Activated CD4-positive, alpha-beta T cell treated with anti-CD3 and anti-CD28 coated beads for 4 hours (primary cell): ENCODE data around the gene C16orf87.
"Not testable (repeated sequence)": the region's sequence is repeated elsewhere in the genome, so short reads cannot be mapped to it uniquely, and the experiment has no call there.

Experiments used
- DNase-seq, 2 donors: peaks; one replicate each; pipeline ENCODE4 v3.0.0-alpha.2; 2020

C16orf87 gene, protein sequence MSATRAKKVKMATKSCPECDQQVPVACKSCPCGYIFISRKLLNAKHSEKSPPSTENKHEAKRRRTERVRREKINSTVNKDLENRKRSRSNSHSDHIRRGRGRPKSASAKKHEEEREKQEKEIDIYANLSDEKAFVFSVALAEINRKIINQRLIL

DNA sequence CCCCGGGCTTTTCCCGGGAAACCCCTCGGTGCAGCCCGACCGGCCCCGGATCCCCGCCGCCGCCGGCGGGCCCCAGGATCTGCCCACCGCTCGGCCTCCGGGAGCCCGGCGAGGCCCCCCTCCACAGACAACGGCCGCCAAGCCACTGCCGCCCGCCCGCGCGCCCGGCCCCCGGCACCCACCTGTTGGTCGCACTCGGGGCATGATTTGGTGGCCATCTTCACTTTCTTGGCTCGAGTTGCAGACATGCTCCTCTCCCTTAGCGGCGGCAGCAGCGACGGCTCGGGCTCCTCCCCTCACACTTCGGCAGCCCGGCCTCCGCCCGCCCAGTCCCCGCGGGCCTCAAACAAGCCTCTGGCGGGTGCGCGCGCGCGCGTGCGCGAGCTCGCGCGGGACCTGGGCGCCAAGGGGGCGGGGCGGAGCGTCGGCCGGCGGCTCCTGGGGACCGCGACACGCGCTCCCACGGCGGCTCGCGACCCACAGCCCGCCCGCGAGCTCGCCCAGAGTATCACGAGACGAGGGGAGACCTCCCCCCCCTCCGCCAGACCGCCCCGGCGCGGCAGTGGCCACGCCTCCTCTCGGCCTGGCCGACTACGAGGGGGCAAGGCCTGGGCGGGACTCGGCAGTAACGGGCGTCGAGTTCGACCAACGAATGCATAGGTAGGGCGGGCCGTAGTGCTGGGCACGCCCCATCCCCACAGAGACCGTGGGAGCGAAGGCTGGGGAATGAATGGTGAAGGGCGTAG is at the start of gene C16orf87:
TSS of gene C16orf87 (minus strand) at position 279 of the 746 bp plus-strand sequence. CDS start at position 248, 31 bp downstream.
- peak; percentile 90 to 92 for DNase-seq

DNA sequence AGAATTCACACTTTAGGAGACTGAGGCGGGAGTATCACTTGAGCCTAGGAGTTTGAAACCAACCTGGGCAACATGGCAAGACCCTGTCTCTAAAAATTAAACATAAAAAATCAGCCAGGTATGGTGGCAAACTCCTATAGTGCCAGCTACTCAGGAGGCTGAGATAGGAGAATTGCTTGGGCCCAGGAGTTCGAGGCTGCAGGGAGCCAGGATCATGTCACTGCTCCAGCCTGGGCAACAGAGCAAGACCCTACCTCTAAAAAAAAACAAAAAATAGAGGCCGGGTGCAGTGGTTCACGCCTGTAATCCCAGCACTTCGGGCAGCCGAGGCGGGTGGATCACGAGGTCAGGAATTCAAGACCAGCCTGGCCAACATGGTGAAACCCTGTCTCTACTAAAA is 44.3 kb upstream of the C16orf87 start:
- DNase-seq: no peak

DNA sequence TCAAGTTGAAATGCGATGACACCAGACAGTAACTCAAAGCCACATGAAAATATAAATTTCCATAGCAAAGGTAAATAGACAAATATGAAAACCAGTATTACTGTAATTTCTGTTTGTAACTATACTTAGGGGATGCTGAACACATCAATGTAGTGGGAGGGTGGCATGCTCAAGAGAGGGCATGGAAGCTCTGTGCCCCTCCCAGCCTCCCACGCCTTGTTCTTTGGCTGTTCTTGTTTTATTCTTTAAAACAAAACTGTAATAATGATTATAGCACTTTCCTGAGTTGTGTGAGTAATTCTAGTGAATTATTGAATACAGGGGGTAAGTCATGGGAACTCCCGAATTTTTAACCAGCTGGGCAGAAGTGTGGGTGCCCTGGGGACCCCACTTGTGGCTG is 42.2 kb upstream of the C16orf87 start:
- DNase-seq: no peak

DNA sequence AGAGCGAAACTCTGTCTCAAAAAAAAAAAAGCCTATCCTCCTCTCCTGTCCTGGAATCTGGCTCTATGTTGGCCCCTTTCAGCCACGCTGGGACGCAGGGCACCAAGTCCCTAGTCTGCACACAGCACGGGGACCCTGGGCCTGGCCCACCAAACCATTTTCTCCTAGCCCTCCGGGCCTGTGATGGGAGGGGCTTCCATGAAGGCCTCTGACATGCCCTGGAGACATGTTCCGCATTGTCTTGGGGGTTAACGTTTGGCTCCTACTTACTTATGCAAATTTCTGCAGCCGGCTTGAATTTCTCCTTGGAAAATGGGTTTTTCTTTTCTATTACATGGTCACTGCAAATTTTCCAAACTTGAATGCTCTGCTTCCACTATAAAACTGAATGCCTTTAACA is 40.6 kb upstream of the C16orf87 start:
- DNase-seq: no peak

DNA sequence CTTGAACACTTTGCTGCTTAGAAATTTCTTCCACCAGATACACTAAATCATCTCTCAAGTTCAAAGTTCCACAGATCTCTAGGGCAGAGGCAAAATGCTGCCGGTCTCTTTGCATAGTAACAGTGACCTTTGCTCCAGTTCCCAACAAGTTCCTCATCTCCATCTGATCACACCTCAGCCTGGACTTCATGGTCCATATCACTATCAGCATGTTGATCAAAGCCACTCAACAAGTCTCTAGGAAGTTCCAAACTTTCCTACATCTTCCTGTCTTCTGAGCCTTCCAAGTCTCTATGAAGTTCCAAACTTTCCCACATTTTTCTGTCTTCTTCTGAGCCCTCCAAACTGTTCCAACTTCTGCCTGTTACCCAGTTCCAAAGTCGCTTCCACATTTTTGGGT is 37.9 kb upstream of the C16orf87 start:
- DNase-seq: not testable (repeated sequence)

DNA sequence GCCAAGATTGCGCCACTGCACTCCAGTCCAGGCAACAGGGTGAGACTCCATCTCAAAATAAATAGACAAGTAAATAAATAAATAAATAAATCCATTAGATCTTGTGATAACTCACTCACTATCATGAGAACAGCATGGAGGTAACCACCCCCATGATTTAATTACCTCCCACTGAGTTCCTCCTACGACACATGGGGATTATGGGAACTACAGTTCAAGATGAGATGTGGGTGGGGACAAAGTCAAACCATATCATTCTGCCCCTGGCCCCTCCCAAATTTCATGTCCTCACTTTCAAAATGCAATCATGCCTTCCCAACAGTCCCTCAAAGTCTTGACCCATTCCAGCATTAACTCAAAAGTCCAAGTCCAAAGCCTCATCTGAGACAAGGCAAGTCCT is 36.5 kb upstream of the C16orf87 start:
- DNase-seq: not testable (repeated sequence)

DNA sequence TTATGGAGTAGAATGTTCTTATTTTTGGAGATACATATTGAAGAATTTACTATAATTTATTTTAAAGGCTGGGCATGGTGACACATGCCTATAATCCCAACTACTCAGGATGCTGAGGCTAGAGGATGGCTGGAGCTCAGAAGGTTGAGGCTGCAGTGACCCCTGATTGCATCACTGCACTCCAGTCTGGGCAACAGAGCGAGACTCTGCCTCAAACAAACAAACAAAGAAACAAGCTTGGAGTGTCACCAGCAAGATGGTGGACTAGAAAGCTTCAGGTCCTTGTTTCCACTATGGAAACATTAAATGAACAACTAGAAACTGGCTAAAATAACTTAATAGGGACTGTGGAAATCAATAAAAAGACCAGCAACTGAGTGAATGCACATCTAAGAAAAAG is 35.3 kb upstream of the C16orf87 start:
- no peak for DNase-seq

DNA sequence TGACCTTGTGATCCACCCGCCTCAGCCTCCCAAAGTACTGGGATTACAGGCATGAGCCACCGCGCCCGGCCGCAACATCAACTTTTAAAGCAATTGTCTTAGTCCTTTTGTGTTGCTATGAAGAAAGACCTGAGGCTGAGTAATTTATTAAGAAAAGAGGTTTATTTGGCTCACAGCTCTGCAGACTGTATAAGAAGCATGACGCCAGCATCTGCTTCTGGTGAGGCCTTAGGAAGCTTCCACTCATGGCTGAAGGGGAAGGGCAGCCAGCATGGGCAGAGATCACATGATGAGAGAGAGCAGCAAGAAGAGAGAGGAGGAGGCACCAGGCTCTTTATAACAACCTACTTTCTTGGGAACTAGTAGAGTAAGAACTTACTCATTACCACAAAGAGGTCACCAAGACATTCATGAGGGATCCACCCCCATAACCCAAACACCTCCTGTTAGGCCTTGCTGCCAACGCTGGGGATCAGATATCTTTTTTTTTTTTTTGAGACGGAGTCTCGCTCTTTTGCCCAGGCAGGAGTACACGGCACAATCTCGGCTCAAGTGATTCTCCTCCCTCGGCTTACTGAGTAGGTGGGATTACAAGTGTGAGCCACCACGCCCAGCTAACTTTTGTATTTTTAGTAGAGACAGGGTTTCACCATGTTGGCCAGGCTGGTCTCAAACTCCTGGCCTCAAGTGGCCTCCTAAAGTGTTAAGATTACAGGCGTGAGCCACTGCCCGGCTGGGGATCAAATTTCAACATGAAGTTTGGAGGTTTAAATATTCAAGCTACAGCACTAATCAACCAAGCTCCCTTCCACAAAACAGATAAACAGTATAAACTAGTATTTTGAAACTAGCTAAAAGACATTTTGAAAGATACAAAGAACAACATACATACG is 31.8 kb upstream of the C16orf87 start:
- DNase-seq: no peak

DNA sequence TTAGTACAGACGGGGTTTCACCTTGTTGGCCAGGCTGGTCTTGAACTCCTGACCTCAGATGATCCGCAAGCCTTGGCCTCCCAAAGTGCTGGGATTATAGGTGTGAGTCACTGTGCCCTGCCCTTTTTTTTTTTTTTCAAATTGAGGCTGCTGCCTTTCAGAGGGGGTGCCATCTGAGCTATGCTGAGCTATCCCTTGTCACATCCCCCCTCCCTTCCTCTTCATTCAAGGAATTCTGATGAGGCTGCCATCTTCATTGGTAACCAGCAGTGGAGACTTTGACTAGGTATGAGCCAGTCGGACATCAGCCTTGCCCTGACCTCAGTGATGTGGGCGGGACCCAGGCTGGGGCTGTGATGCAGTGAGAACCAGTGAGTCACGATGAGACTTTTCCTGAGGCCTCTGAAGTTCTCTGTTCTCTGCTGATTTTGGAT is 28.8 kb upstream of the C16orf87 start:
- DNase-seq: peak in 1 of 2 donors; percentile 4

DNA sequence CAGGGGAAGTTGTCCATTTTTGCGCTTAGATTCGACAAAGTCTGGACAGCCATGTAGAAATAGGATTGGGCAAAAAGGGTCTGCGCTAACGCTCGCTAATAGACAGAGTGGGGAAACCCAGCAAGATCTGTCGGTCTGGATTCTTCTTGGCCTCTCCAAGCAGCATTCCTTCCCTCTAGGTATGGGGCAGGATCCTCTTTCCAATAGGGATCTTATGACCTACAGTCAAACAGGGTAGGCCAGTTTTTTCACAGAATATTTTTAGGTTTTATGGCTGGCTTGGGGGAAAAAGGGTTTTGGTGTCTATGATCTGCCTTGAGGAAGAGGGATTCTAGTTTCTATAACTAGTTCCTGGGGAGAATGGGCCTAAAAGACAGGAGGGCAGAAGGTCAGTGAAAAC is 27.2 kb upstream of the C16orf87 start:
- no peak for DNase-seq

DNA sequence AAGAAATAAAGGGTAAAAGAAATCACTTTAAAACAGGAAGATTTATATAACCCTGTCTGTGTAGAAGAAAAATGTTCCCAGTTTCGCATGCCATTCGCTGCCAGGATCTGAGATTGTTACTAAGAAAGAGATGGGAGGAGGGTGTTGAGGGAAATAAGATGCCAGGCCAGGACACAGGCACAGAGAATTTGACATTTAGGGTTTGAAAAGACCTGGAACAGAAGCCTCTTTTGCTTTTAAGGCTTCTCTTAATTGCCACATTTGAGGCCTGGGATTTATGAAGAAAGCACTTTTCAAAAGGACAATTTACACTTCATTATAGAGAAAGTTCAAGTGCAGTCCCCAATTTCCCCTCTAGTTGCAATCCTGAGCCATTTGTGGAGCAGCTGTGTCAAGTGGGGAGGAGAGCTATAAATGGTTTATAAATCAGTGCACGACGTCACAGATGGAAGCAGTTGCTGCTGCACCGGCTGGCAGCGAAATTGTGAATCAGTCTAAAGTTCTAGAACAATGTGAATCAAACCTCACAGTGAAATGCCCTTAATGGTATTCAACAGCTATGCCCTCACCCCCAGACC is 26.5 kb upstream of the C16orf87 start:
- no peak for DNase-seq

DNA sequence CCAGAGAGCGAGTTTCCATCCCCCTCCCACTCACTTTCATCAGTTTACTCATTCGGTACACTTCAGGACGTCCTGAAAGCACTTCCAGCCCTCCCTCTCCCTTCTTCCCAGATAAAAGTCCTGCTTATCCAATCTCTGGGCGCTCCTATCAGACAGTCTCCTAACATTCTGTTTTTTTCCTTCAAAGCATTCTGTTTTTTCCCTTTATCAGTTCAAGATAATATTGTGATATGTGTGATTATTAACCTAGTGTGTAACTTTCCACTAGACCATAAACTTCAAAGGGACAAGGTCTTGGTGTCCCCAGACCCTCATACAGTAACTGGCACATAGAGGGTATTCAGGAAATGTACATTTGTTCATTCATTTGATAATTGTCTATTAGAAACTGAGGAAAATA is 24.4 kb upstream of the C16orf87 start:
- DNase-seq: no peak

DNA sequence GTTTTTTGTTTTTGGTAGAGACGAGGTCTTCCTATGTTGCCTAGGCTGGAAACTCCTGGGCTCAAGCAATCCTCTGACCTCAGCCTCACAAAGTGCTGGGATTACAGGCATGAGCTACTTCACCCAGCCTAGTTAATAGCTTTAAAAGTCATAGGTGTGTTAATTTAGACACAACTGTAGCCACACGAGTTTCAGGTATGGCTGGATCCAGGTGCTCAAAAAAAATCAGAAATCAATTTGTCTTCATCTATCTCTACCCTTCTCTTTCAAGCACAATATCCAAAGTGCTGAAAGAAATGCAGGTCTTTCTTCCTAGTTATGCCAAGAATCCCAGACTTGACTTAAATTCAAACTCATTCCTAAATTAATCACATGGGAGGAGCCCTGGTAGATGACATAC is 23.9 kb upstream of the C16orf87 start:
- DNase-seq: no peak

DNA sequence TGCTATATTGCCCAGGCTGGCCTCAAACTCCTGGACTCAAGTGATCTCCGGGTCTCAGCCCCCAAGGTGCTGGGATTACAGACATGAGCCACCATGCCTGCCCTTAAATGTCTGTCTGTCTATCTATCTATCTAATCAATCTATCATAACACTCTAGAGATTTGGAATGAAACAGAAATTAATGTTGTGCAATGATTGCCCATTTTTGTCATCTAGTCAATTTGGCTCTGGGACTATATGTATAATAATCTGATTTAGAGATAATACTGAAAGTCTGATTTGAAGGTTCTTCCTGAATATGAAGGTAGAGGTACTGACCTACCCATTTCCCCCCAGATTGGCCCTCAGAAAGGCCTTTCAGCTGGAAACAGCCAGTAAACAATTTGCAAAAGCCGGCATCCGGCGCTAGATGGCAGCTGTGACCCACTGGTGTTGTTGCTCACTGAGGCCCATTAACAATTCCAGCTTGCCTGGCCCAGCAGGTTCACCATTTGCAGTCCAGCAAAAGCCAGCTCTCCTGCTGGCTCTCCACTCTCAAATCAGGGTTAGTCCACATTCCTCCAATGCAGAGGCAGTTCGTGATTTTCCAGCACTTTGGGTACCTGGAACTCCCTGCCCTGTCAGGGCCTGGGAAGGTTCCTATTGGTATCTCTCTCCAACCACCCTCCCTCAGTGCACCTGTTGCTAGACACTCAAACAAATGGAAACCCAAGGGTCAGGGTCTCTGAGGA is 22.9 kb upstream of the C16orf87 start:
- peak; percentile 53 to 56 for DNase-seq

DNA sequence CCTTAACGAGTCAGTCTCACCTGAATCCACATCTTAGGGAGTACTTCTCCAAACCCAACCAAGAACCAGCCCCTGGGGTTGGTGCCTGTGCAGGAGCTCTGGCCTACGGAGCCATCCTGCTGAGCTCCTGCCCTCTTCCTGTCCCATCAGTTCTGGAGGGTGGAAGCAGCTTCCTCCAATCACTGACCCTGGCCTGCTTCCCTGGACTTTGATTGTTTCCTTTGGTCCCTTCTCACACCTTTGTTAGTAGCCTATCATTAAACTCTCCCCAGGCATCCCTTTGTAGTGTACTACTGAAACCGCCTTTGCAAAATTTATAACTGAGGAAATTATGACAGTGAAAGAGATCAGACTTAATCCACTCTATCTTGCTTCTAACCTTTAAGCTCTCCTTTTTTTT is 21.1 kb upstream of the C16orf87 start:
- DNase-seq: no peak

DNA sequence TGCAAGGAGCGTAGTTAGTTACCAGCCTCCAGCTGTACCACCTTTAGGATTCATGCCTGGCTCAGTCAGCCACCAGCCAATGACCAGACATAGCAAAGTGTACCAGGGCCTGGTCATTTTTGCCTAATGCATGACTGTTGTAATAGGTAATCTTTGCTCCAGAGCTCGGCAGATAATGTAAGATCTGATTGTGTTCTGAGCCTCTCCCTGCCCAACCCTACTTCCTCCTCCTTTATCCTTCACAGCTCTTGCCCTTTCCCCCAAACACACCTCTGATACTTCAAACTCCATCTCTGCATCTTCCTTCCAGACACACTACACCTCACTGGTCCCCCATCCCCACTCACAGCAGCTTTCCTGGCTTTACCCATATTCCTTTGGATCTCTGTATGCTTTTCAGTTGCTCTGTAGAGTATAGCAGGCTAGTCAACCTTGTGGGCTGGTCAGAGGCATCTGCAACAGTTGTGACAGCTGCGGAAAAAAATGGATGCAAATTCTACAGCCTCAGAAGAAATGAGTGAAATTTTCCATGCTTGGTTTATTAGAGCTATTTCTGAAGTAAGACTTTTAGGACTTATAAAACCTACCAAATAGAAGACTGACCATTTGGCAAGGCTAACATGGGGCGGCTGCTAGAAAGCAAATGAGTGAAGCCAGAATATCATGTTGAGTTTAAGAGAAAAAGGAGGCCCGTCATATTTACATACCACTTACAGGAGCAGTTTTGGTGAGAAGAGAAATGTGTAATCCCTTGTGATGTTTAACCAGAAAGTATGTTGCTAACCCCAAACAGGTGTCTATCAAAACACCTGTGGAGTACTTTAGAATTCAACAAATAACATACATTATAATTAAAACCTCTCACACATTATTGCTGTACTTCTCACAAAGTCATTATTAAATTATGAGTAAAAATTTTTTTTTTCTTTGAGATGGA is 19.9 kb upstream of the C16orf87 start:
- no peak for DNase-seq

DNA sequence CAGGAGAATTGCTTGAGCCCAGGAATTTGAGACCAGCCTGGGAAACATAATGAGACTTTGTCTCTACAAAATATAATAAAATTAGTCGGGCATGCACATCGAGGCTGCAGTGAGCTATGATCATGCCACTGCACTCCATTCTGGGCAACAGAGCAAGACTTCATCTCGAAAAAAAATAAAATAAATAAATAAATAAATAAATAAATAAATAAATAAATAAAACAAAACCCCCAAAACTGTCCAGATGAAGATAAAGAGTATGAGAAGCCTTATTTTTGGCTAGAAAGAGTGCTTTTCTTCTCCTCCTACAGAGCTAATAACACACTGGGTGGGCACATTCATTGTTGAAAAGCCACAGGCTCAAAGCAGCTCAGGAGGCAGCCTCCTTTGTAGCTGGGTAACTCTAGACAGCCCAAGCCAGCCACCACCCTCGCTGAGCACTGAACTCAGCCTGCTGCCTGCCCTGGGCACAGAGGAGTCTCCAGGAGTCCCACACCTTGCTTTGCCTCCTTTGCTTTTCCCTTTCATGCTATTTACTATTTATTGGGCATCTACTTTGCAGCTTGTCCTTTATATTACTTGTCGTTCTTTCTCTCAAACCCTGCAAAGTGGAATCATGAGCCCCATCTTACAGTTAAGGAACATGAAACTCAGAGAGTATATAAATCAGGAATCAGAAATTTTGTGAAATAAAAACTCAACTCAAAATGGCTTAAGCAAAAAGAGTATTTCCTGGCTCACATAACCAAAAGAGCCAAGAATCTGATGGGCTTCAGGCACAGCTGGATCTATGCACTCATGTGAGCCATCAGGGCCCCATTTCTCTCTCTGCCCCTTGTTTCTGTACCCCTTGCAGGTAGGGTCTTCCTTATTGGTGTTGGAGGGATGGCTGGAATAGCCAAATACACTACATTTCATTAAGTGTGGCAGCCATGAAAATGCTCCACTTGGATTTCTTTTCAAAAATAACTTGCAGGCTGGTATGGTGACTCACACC is 18.1 kb upstream of the C16orf87 start:
- no peak for DNase-seq

DNA sequence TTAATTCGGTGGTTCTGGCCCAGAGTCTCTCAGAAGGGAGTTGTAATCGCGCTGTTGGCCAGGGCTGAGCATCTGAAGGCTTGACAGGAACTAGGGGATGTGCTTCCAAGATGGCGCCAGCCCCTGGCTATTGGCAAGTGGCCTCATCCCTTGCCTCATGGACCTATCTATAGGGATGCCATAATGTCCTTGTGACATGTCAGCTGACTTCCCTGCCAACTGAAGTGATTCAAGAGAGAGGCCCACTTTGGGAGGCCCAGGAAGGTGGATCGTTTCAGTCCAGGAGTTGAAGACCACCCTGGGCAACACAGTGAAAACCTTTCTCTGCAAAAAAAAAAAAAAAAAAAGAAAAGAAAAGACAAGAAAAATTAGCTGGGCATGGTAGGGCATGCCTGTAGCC is 15.0 kb upstream of the C16orf87 start:
- DNase-seq: no peak

DNA sequence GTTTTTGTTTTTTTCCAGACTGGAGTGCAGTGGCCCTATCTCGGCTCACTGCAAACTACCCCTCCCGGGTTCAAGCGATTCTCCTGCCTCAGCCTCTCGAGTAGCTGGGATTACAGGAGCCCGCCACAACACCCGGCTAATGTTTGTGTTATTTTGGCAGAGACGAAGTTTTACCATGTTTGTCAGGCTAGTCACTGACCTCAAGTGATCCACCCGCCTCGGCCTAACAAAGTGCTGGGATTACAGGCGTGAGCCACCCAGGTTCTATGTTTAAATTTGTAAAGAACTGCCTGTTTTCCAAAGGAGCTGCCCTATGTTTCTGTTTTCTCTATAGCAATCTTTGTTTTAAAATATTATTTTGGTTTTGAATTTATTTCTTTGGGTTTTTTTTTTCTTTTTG is 13.8 kb upstream of the C16orf87 start:
- no peak for DNase-seq
